Activated naive CD8-positive, alpha-beta T cell treated with anti-CD3 and anti-CD28 coated beads for 36 hours (primary cell): ENCODE data around the gene NR2C1. TPM values are rescaled to one million over a fixed set of nuclear protein-coding genes. Genes with fewer than 3 reads are reported as not detected.

Source experiments
- DNase-seq: peaks from one replicate; pipeline ENCODE4 v3.0.0; 2021
- H3K27ac Mint-ChIP-seq: one replicate; pipeline ENCODE4 v1.8.0; 2022; ENCODE audit warnings: mild to moderate bottlenecking, moderate library complexity, mixed read lengths
- H3K27me3 Mint-ChIP-seq: one replicate; pipeline ENCODE4 v1.8.0; 2022; ENCODE audit warnings: mild to moderate bottlenecking, mixed read lengths
- H3K36me3 Mint-ChIP-seq: one replicate; pipeline ENCODE4 v1.8.0; 2021; ENCODE audit warnings: mild to moderate bottlenecking, mixed read lengths
- H3K4me1 Mint-ChIP-seq: one replicate; pipeline ENCODE4 v1.8.0; 2021; ENCODE audit warnings: mixed read lengths
- H3K4me3 Mint-ChIP-seq: one replicate; pipeline ENCODE4 v1.8.0; 2022; ENCODE audit warnings: mild to moderate bottlenecking, moderate library complexity, mixed read lengths
- H3K9me3 Mint-ChIP-seq: one replicate; pipeline ENCODE4 v1.8.0; 2022; ENCODE audit warnings: mixed read lengths
- total RNA-seq, 2 experiments: library from RNA; stranded (reverse); gene quantifications; one replicate each; pipeline ENCODE4 v1.2.3, GENCODE V29; 2021

Gene NR2C1
- total RNA-seq, 2 experiments from 2014 or later, result 22.3 to 25.6 TPM

- H3K4me3 Mint-ChIP-seq, result no peak overlapping the region
- H3K27ac Mint-ChIP-seq, result no peak overlapping the region
- DNase-seq, result no peak
- H3K36me3 Mint-ChIP-seq, result peaks cover 19% of the 10 kb centered on the region
- H3K4me1 Mint-ChIP-seq, result peaks cover 3% of the 10 kb centered on the region
- no peaks in the 10 kb centered on the region for H3K27me3 Mint-ChIP-seq
- H3K9me3 Mint-ChIP-seq, result no peaks in the 10 kb centered on the region
Observed at GRCh38 chr12:94972795-94973194, 100.6 kb downstream of the NR2C1 start.

- H3K4me3 Mint-ChIP-seq, result no peak overlapping the region
- H3K9me3 Mint-ChIP-seq, result no peaks in the 10 kb centered on the region
- no peak overlapping the region for H3K27ac Mint-ChIP-seq
- no peak for DNase-seq
- peaks cover 2% of the 10 kb centered on the region for H3K4me1 Mint-ChIP-seq
- no peaks in the 10 kb centered on the region for H3K27me3 Mint-ChIP-seq
- H3K36me3 Mint-ChIP-seq, result peaks cover 19% of the 10 kb centered on the region
Observed at GRCh38 chr12:94971923-94972322, 101.5 kb downstream of the NR2C1 start.

GRCh38 chr12:94970560-94970959 lies 102.9 kb downstream of the NR2C1 start:
- H3K27ac Mint-ChIP-seq, result no peak overlapping the region
- H3K27me3 Mint-ChIP-seq, result no peaks in the 10 kb centered on the region
- DNase-seq, result no peak
- no peaks in the 10 kb centered on the region for H3K4me1 Mint-ChIP-seq
- no peak overlapping the region for H3K4me3 Mint-ChIP-seq
- no peaks in the 10 kb centered on the region for H3K9me3 Mint-ChIP-seq
- H3K36me3 Mint-ChIP-seq, result peaks cover 16% of the 10 kb centered on the region

Other genes with a start within 250 kb of the NR2C1 start
- 100 to 1,000 TPM; 137 to 138 TPM for gene NDUFA12, start 69.9 kb downstream of the NR2C1 start, total RNA-seq
- gene FGD6, start 143.8 kb upstream of the NR2C1 start, total RNA-seq, result under 1 TPM; 0.70 to 0.87 TPM
- 10 to 100 TPM; 52.7 to 58.4 TPM for gene VEZT, start 144.2 kb upstream of the NR2C1 start, total RNA-seq